H9 (cell line): ENCODE data around the gene RSAD2. TPM values are rescaled to one million over a fixed set of nuclear protein-coding genes. Genes with fewer than 3 reads are reported as not detected.

Source experiments
- DNase-seq: peaks from one replicate; pipeline ENCODE4 v3.0.0-alpha.2; 2017
- H2AFZ ChIP-seq: one replicate; pipeline ENCODE4 v1.6.1; 2013; ENCODE audit warnings: mild to moderate bottlenecking, low read length, control low read depth, moderate library complexity
- H2AK5ac ChIP-seq: 2 replicates; pipeline ENCODE4 v1.6.1; 2013; ENCODE audit warnings: low read length, control low read depth, mixed read lengths; ENCODE audit not compliant: insufficient read length
- H2BK120ac ChIP-seq: one replicate; pipeline ENCODE4 v1.6.1; 2013; ENCODE audit warnings: low read depth, mild to moderate bottlenecking, low read length, control low read depth, inconsistent platforms; ENCODE audit not compliant: poor library complexity, severe bottlenecking
- H2BK12ac ChIP-seq: 2 replicates; pipeline ENCODE4 v1.6.1; 2013; ENCODE audit warnings: low read length, control low read depth, mixed read lengths, low read depth; ENCODE audit not compliant: insufficient read length
- H2BK15ac ChIP-seq: 2 replicates; pipeline ENCODE4 v1.6.1; 2013; ENCODE audit warnings: low read depth, low read length, control low read depth
- H2BK20ac ChIP-seq: one replicate; pipeline ENCODE4 v1.6.1; 2013; ENCODE audit warnings: low read depth, mild to moderate bottlenecking, low read length, control low read depth, inconsistent platforms; ENCODE audit not compliant: poor library complexity, severe bottlenecking
- H2BK5ac ChIP-seq: 2 replicates; pipeline ENCODE4 v1.6.1; 2013; ENCODE audit warnings: low read length, control low read depth, mixed read lengths; ENCODE audit not compliant: insufficient read length
- H3K14ac ChIP-seq: 2 replicates; pipeline ENCODE4 v1.6.1; 2013; ENCODE audit warnings: low read length, control low read depth; ENCODE audit not compliant: insufficient read depth
- H3K18ac ChIP-seq: 2 replicates; pipeline ENCODE4 v1.6.1; 2013; ENCODE audit warnings: low read depth, mild to moderate bottlenecking, mixed read lengths, low read length, control low read depth; ENCODE audit not compliant: insufficient read length
- H3K23ac ChIP-seq: 2 replicates; pipeline ENCODE4 v1.6.1; 2013; ENCODE audit warnings: low read length, control low read depth, mixed read lengths, low read depth; ENCODE audit not compliant: insufficient read length
- H3K23me2 ChIP-seq: 2 replicates; pipeline ENCODE4 v1.6.1; 2013; ENCODE audit warnings: low read depth, mild to moderate bottlenecking, mixed read lengths, low read length, control low read depth; ENCODE audit not compliant: insufficient read length, poor library complexity, severe bottlenecking
- H3K27ac ChIP-seq: 2 replicates; pipeline ENCODE4 v1.5.1; 2013; ENCODE audit warnings: low read length, control low read depth, mixed read lengths, low read depth; ENCODE audit not compliant: insufficient read length
- H3K27me3 ChIP-seq: 2 replicates; pipeline ENCODE4 v1.6.1; 2013; ENCODE audit warnings: low read length, control low read depth, inconsistent platforms; ENCODE audit not compliant: insufficient read depth
- H3K4ac ChIP-seq: 2 replicates; pipeline ENCODE4 v1.6.1; 2013; ENCODE audit warnings: low read depth, mild to moderate bottlenecking, control low read depth, inconsistent platforms, low read length, moderate library complexity
- H3K4me1 ChIP-seq: 2 replicates; pipeline ENCODE4 v1.6.1; 2013; ENCODE audit warnings: low read length, control low read depth, inconsistent platforms; ENCODE audit not compliant: insufficient read depth
- H3K4me2 ChIP-seq: 2 replicates; pipeline ENCODE4 v1.6.1; 2013; ENCODE audit warnings: low read length, control low read depth, mixed read lengths; ENCODE audit not compliant: insufficient read length, insufficient read depth
- H3K56ac ChIP-seq: 2 replicates; pipeline ENCODE4 v1.6.1; 2013; ENCODE audit warnings: low read depth, mild to moderate bottlenecking, mixed read lengths, low read length, control low read depth; ENCODE audit not compliant: insufficient read length
- H3K79me1 ChIP-seq: 2 replicates; pipeline ENCODE4 v1.6.1; 2013; ENCODE audit warnings: low read depth, mild to moderate bottlenecking, moderate library complexity, low read length, control low read depth, inconsistent platforms; ENCODE audit not compliant: insufficient read depth, poor library complexity, severe bottlenecking
- H3K79me2 ChIP-seq: 2 replicates; pipeline ENCODE4 v1.6.1; 2013; ENCODE audit warnings: low read length, control low read depth, inconsistent platforms; ENCODE audit not compliant: insufficient read depth
- H3K9ac ChIP-seq: 2 replicates; pipeline ENCODE4 v1.6.1; 2013; ENCODE audit warnings: low read length, control low read depth, mixed read lengths; ENCODE audit not compliant: insufficient read length; ENCODE audit errors: extremely low read depth
- H3K9me3 ChIP-seq: one replicate; pipeline ENCODE4 v1.6.1; 2013; ENCODE audit warnings: low read depth, low read length, inconsistent platforms; ENCODE audit not compliant: control insufficient read depth
- H3T11ph ChIP-seq: one replicate; pipeline ENCODE4 v1.6.1; 2013; ENCODE audit warnings: mild to moderate bottlenecking, low read length, control low read depth, inconsistent platforms
- H4K20me1 ChIP-seq: one replicate; pipeline ENCODE4 v1.6.1; 2013; ENCODE audit not compliant: control insufficient read depth, insufficient read length, insufficient read depth
- H4K5ac ChIP-seq: 2 replicates; pipeline ENCODE4 v1.6.1; 2013; ENCODE audit warnings: low read depth, mild to moderate bottlenecking, mixed read lengths, low read length, control low read depth; ENCODE audit not compliant: insufficient read length
- H4K8ac ChIP-seq: replicated peaks from 2 replicates; pipeline ENCODE4 v1.6.1; 2013; ENCODE audit warnings: low read length, control low read depth, mixed read lengths, low read depth; ENCODE audit not compliant: insufficient read length
- H4K91ac ChIP-seq: 2 replicates; pipeline ENCODE4 v1.6.1; 2013; ENCODE audit warnings: low read depth, mild to moderate bottlenecking, moderate library complexity, mixed read lengths, low read length, control low read depth; ENCODE audit not compliant: insufficient read length
- H3K27ac Mint-ChIP-seq, 3 experiments: 2 replicates in 2 of 3; 3 replicates in 1 of 3; pipeline ENCODE4 v1.8.0; 2020 to 2021; ENCODE audit warnings: mixed read lengths in 3 of 3, mild to moderate bottlenecking in 1 of 3, moderate library complexity in 1 of 3
- H3K27me3 Mint-ChIP-seq: 2 replicates; pipeline ENCODE4 v1.8.0; 2021; ENCODE audit warnings: low read depth, mild to moderate bottlenecking, moderate library complexity, mixed read lengths
- H3K36me3 Mint-ChIP-seq, 3 experiments: 2 replicates in 2 of 3; 3 replicates in 1 of 3; pipeline ENCODE4 v1.8.0; 2020 to 2021; ENCODE audit warnings: low read depth in 3 of 3, mixed read lengths in 3 of 3; ENCODE audit not compliant: insufficient read depth in 1 of 3
- H3K4me1 Mint-ChIP-seq, 2 experiments: 2 replicates each; pipeline ENCODE4 v1.8.0; 2020; ENCODE audit warnings: mixed read lengths in 2 of 2
- H3K4me3 Mint-ChIP-seq, 2 experiments: 2 replicates in 1 of 2; 3 replicates in 1 of 2; pipeline ENCODE4 v1.8.0; 2020 to 2021; ENCODE audit warnings: mild to moderate bottlenecking in 2 of 2, mixed read lengths in 2 of 2, moderate library complexity in 1 of 2
- H3K9me3 Mint-ChIP-seq, 2 experiments: 2 replicates in 1 of 2; 3 replicates in 1 of 2; pipeline ENCODE4 v1.8.0; 2020; ENCODE audit warnings: mild to moderate bottlenecking in 2 of 2, mixed read lengths in 2 of 2, moderate library complexity in 1 of 2
- CTCF ChIP-seq: fragments of 200-600 bp; sonication (generic); conservative IDR thresholded peaks from 3 replicates; pipeline ENCODE4 v1.8.0; 2021; ENCODE audit warnings: antibody characterized with exemption, mild to moderate bottlenecking
- WGBS: extraction: QIAGEN DNeasy Blood & Tissue Kit; methylation state at CpG from one replicate; pipeline ENCODE4 v1.1.7; 2013; ENCODE audit warnings: missing lambda C conversion rate, low lambda C conversion rate, mixed read lengths; ENCODE audit not compliant: insufficient read length; ENCODE audit errors: extremely low coverage; 5-methylcytosine and 5-hydroxymethylcytosine counted together
- total RNA-seq: library from RNA; stranded (reverse); gene quantifications from 2 replicates; pipeline ENCODE4 v1.2.1, GENCODE V29; 2021

The RSAD2 gene
- total RNA-seq, 1 experiment from 2014 or later: not detected

GRCh38 chr2:6885551-6885950 lies 8.0 kb downstream of the RSAD2 start:
- Histone ChIP-seq H3K4ac (no peak overlapping the region), H3K79me1 (no peaks in the 10 kb centered on the region), H3K18ac (no peak overlapping the region), H3K14ac (no peak overlapping the region), H4K5ac (no peak overlapping the region), H3K27me3 (no peaks in the 10 kb centered on the region), H2BK20ac (no peak overlapping the region), H2BK15ac (no peak overlapping the region), H2BK120ac (no peak overlapping the region), H3K23me2 (no peaks in the 10 kb centered on the region), H3T11ph (no peak overlapping the region), H2AFZ (no peak overlapping the region), H4K91ac (no peak overlapping the region), H3K23ac (no peak overlapping the region), H4K8ac (no peak overlapping the region), H3K27ac (no peak overlapping the region), H3K9ac (no peak overlapping the region), H3K4me1 (no peaks in the 10 kb centered on the region), H2BK12ac (no peak overlapping the region), H2BK5ac (no peak overlapping the region), H3K9me3 (no peaks in the 10 kb centered on the region), H3K79me2 (no peaks in the 10 kb centered on the region), H2AK5ac (no peak overlapping the region), H3K4me2 (no peak overlapping the region), H3K56ac (no peak overlapping the region), H4K20me1 (no peaks in the 10 kb centered on the region)
- Mint-ChIP-seq H3K4me3 (no peak overlapping the region), H3K27ac (no peak overlapping the region), H3K27me3 (peaks cover 2% of the 10 kb centered on the region), H3K9me3 (peaks cover 10 to 13% of the 10 kb centered on the region in 2 experiments), H3K4me1 (no peaks in the 10 kb centered on the region), H3K36me3 (peaks cover 0 to 6% (median 2%) of the 10 kb centered on the region in 3 experiments; a peak in 3 of 7 replicates)
- WGBS: no CpG with 5 or more reads among the region's 2 CpGs
- DNase-seq: no peak
- no peak for TF ChIP-seq CTCF
